CD4-positive, alpha-beta T cell treated with Interleukin-6 for 4 hours (primary cell): Measurements from ENCODE around the gene TNKS1BP1.
"Not testable (repeated sequence)": the region's sequence is repeated elsewhere in the genome, so short reads cannot be mapped to it uniquely, and the experiment has no call there.

Experiments
- DNase-seq: peaks from one replicate; pipeline ENCODE4 v3.0.0-alpha.2; 2020; ENCODE audit warnings: mixed read lengths

TNKS1BP1 gene

DNA sequence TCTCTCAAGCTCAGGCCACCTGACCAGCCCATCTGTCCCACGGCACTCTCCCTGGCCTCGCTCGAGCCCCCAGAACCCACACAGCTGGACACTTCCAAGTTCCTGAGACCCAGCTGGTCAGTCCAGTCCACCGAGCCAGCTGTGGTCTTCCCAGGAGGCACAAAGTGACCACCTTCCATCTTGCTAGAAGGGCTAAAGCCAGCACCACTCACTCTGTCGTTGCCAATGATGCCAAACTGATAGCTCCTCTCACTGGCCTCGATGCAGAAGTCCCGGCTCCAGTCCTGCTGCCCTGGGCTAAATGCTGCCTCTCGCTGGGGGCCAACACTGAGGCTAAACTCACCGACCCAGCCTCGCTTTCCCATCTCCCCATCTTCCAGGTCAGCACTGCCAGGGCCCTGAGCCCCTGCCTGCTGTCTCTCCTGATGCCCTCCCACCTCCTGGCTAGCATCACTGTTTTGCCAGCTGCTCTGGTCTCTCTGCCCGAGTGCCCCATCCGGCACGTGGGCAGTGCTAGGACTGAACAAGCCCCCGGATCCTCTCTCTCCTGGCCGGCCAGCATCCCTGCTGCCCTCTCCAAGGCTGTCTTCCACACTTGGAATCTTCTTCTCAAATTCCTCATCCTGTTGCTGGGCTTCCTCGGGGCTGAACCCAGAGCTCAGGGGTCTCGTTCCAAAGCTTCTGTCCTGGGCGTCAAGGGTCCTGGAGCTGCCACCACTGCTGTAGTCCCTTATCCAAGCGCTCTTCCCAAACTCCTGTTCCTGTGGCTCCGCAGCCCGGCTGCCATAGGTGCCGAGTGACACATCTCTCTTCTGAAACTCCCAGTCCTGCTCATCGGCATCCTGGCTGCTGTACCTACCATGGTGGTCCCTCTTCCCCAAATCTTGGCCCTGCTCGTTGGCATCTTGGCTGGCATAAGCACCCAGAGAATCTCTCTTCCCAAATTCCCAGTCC lies 15.4 kb downstream of the TNKS1BP1 start:
- DNase-seq, result no peak

DNA sequence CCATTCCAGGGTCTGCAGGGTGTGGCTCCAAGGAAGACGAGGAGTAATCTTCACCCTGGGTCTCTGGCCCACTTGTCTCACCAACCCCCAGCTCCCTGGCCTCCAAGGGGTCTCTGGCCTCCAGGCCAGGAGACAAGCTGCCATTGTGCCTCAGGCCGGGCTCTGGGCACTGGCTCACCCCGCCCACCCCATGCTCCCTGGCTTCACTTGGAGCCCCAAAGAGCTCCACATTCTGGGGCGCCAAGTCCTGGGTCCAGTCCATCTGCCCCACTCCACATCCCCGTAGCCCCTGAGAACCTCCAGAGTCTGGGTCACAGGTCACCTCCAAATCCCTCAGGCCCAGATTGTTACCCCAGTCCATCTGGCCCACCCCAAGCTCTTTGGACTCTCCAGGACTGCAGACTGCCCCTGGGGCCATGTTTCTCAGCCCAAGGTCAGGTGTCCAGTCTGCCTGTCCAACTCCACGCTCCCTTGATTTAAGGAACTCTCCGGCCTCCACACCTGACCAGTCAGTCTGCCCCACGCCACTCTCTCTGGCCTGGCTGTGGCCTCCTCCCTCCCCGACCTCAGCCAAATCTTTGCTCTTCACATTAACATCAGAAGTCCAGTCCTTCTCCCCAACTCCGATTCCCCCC lies 16.2 kb downstream of the TNKS1BP1 start:
- DNase-seq, result no peak

DNA sequence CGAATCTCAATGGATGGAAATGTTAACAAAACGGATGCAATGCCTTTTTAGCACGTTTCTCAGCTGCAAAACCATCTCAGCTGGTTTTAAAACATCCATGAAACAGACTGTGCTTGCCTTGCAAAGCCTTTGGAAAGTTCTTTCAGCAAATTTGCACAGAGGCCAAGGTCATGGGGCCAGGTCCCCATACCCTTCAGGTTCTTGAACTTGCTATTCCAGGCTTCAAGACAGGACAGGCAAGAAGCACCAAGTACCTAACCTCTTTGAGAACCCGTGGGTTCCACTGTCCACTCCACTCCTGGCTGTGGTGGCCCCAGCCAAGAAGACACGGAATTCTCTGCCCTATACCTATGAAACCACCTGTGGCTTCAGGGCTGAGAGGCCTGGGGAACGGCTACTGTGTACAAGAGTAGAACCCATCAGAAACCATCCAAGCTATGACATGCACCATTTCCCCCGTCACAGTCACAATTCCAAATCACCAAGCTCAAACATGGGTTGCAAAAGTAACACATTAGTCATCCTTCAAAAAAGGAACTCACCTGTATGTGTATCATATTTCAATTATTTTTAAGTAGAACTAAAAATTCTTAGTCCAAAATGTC lies 17.0 kb downstream of the TNKS1BP1 start:
- no peak for DNase-seq

DNA sequence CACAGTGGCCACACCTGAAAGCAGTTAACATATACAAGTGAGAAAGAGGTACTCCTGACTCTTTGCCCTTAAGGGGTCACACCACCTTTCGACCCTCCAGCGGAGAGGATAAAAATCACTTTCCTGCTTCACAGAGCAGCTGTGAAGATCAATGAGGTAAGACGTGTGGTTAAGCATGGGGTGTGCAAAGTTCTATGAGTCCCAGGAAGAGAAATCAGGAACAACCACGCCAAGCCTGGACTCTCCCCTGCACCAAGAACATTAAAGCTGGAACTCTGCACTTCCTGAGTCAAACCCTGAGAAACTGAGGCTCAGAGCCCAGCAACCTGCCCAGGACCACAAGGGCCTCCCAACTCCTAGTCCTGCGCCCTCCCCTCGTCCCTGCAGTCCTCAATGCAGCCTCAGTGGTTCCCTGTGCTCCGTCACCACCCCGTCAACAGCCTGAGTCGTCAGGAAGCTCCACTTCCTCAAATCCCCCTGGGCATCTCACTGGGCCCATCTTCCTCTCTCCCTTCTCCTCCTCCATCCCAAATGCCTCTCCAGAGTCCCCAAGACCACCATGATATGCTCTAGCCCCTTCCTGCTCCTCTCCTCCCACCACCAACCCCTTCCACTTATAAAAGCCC lies 17.7 kb downstream of the TNKS1BP1 start:
- no peak for DNase-seq

DNA sequence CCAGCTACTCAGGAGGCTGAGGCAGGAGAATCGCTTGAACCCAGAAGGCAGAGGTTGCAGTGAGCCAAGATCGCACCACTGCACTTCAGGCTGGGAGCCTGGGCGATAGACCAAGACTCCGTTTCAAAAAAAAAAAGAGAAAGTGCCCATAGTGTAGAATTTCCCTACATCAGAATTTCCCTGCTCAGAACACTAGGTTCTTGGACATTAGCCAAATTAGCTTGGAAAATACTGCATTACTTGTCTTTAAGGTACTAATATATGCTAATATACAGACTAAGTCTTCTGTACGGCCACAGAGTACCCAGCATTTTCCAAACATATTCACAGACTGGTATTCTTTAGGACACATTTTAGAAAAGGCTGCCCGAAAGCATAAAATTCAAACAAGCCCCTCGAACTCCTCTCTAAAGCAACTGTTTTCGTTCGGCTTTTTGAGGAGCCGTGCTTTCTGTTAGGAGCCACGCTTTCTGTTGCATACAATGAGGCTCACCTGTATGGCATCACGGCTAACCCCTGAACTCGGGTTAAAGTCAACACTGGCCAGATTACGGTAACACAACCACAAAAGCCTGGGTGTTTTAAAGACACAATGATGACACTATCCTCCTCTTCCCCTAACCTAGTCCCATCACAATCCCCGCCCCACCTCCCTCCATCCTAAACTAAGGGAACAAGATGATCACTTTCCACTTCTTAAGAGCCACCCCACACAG lies 18.4 kb downstream of the TNKS1BP1 start:
- DNase-seq, result no peak

DNA sequence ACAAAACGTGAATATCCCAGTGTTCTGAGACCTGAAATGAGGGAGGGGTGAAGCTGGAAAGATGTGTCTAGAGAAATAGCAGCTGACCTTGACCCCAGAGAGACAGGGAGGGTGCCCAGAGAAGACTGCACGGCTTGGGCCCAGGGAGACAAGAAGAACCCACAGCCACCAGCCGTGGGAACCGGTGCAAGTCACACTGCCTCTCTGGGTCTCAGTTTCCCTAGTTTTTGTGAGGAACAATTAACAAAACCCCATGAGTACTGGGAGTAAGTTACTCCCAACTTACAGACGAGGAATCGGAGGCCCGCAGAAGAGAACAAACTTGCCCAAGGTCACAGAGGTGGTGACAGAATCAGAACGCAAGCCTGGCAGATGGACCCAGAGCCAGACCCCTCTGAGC lies 19.2 kb downstream of the TNKS1BP1 start:
- DNase-seq, result no peak

DNA sequence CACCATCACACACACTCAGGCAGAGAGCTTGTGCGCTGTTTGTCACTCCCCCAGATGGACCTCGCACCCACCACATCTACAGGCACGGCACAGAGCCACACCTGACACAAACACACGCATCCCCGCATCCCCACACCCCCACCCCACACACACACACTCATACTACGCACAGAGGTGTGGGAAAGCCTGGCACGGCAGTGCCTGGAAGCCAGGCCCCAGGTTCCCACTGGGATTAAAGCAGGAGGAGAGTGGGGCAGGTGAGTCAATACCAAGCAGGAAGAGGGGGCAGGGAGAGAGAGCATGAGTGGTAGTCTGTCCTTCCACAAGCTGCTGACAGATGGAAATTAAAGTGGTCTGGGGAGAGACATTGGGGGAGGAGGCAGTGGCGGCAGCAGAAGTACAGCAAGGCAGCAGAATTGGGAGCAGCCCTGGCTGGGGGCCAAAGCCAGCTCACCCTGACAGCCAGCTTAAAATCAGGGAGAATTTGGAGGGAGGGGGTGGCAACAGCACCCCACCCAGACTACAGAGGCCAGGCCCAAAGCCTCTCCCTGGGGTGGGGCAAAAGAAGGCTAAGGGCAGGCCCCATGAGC lies 20.7 kb downstream of the TNKS1BP1 start:
- no peak for DNase-seq

DNA sequence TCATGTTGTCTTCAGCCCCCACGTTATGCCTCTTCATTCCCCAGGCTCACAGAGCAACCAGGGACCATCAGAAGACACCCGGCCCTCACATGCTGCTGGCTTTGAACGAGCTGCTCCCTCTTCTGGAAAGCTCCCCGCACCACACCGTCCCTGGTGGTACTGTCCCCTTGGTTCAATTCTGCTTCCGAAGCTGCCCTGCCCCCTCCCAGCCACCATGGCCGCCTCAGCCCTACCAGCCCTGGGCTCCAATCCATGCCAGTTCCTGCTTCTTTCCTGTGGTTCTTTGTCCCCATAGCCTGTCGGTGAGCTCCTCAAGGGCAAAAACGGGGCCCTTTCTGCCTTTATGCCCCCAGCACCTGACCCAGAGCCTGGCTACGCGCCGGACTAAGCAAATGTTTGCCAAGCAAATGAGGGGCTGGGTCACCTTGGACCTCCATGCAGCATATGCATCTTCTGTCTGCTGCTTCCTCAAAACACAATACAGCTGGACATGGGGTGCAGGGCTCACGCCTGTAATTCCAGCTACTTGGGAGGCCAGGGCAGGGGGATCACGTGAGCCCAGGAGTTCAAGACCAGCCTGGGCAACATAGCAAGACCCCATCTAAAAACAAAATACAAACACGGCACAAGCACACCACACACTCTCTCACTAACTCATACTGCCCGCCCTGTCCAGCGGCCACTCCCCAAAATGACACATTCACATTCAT lies 21.3 kb downstream of the TNKS1BP1 start:
- no peak for DNase-seq

DNA sequence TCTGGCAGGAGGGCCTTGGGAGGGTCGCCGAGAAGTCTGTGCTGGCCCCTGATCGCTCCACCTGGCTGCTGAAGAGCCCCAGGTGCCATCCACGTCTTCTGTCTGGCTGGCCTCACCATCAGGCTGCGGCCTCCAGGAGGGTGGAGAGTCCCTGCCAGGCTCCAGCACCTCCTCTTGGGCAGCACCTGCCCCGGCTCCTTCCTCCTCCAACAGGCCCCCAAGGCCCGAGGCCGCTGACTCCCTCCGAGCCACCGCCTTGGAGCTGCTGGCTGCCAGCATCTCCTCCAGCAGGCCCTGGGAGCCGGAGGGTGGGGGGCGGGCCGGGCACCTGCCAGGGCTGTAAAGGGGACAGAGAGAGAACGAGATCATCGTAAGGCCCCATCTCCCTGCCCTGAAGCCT lies 22.3 kb downstream of the TNKS1BP1 start:
- no peak for DNase-seq

DNA sequence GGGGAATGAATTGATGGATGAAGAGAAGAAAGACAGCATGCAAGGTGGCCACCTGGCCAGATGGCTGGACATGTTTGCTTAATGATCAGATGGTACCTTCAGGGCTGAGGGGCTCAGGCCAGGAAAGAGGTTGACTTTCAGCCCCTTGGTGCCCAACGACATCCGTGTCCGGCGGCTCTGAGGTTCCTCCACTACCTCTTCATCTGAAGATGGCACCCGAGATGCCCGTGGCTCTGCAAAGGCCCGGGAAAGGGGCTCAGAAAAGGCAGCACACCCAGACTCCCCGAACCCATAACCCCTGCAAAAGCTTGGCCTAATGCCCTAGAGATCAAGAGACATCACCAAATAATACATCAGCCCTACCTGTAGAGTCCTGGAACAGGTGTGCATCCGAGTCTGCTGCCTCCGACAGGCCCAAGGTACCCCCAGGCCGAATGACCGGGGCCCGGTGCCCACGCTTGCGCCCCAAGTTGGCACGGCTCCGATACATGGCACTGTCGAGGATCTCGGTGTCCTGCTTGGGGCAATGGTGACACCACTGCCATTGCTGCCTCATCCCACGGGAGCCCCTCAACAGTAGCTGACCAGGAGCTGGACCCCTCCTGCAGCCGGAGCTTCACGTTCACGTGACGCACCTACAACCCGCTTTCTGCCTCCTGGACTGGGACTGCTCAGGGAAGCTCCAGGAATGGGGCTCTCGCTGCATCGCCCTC lies 22.9 kb downstream of the TNKS1BP1 start:
- DNase-seq, result no peak

DNA sequence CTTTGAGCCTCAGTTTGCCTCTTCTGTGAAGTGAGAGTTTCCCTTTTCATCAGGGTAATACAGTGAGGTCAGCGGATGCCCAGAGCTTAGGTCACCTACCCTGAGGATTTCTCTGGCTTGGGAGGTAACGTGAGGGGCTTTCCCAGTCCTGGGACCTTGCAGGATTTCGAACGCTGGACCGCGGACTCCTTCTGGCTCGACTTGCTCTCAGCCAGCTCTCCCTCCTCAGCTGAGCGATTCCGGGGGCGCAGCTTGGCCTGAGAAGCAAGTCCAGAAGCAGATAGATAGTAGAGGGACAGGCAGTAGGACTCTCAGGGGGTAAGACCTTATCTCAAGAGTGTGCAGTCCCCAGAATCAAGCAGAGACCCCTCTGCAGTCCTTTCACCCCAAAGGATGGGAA lies 24.0 kb downstream of the TNKS1BP1 start:
- no peak for DNase-seq

DNA sequence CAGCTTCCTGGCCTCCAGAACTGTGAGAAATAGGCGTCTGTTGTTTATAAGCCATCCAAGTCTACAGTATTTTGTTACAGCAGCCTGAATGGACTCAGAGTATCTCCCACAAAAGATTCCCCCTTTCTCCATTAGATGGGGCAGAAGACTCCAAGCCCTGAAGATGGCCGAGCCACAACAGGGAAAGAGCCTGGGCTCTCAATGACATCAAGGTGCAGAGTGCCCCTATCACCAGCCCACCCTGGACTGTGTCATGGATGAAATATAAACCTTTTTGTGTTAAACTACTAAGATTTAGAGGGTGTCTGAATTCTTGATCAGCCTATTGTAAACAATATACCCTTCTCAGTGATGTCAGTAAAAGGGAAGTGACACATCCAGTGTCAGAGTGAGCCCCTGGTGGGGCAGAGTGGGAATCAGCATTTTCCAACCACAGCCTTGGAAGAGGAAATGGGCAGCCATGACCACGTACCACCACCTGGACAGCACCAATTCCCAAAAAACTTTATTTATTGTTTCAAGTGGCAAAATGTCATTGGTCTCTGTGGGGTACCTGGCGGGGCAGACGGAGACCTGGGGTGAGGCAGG lies 25.5 kb downstream of the TNKS1BP1 start:
- no peak for DNase-seq

DNA sequence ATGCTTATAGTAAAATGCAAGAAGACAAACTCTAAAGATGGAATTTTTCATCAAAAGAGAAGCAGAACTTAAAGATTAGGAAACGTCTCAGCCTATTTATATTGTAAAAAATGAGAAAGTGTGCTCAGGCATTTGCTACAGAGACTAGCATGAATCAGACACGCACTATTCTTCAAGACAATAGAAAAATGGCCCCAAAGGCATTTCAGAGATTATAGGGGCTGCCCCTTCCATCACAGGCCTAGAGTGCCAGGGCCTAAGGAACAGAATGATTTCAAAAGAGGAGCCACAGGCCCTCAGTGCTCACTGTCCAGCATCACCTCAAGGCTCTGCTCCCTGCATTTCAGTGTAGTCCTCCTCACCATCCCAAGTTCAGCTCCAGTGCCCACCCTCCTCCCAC lies 27.5 kb downstream of the TNKS1BP1 start:
- no peak for DNase-seq

DNA sequence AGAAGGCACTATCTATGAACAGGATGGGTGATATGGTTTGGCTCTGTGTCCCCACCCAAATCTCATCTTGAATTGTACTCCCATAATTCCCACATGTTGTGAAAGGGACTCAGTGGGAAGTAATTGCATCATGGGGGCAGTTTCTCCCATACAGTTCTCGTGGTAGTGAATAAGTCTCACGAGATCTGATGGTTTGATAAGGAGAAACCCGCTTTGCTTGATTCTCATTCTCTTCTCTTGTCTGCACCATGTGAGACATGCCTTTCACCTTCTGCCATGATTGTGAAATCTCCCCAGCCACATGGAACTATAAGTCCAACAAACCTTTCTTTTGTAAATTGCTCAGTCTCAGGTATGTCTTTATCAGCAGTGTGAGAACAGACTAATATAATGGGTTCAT lies 28.5 kb downstream of the TNKS1BP1 start:
- not testable (repeated sequence) for DNase-seq

DNA sequence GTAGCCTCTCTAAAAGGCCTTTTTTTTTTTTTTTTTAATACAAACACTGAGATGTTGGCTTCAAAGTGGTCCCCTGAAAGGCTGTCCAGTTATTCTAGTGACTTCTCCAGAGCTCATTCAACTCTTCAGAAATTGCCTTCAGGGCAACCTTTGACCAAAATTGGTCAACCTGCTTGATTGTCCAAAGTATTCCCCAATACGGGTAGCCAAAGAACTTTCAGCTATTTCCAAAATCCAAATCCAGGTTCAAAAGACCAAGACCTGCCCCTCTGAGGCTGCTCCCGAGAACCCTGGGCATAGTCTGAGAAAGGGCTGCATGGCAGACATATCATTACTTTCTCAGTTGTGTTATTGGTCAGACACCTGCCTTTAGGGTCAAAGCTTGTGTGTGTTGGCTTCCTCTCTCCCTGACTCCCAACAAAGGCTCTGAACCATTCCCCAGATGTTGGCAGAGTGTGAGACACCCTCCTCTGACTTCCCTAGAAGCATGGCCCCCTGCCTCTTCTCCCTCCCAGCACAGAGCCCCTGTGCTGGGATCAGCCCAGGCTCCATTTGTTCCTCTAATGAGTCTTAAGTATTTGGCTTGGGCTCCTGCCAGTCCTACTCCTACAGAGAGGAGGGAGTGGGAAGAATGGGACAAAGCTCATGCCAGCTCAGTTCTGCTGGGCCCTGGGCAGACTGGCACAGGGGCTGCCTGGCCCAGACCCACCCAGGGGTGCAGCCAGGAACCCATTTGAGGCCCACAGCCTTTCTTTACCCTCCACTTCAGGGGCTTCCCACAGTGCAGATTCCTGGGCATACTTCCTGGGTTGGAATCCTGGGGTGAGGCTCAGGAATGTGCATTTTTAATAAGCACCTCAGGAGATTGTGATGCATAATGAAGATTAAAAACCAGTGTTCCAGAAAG lies 30.3 kb downstream of the TNKS1BP1 start:
- DNase-seq, result no peak

DNA sequence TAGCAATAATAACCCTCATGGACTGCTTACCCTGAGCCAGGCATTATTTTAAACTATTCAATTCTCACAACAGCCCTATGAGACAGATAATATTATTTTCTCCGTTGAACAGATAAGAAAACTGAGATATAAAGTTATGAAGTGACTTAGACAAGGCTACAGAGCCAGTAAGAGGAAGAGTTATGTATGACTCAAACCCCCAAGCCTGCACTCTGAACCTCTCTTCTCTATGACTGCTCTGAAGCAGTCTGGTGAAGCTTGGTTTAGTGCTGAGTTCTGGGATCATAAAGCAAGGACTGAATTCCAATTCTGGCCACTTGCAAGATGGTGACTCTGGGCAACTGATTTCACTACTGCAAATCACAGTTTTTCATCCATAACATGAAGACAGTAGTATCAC lies 34.5 kb downstream of the TNKS1BP1 start:
- no peak for DNase-seq

DNA sequence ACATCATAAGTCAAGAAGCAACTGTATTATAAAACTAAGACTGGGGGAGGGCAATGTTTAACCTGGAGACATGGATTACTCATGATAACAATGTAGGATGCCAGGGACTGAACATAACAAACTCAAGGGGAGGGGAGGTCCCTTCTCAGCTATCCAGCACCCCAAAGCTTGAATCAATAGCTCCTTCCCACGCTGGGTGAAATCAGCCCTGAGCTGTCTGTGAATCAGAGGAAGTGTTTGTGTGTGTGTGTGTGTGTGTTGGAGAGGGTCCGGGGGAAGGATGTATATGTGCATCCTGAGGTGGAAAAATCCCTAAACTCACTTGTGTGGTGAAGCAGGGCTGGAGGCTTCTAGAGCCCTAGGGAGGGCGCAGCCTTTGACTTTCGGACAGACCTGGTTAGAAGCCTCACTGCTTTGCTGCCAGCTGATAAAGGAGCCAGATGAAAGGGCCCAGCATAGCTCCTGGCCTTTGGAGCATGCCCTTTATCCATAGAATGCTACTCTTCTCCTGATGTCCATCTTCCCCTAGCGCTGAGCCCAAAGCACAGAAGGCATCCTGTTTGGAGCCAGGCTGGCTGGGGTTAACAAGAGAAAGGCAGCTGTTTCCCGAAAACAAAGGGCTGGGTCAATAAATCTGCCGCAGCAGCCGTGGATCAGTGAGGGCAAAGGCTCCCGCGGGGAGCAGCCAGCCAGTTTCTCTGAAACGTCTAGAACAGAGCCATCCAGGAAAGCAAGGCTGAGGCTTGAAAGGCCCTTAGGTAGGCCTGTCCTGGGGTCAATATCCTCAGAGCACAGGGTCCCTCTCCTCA lies 35.8 kb downstream of the TNKS1BP1 start:
- no peak for DNase-seq

DNA sequence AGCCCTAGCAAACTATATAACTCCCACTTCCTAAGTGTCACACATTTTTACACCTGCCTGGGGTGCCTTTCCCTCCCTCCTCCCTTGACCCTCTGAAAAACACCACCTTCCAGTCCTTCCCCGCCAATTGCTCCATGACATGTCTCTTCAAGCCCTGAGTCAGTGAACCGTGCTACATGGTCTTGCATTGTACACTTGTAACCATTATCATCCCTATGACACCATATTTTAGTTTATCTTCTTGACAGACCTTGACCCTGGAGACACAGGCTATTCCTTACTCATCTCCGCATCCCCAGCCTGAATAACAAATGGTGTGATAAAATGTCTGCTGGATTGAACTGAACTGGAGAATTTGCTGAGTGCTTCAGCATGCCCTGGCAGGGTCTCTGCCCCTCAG lies 36.9 kb downstream of the TNKS1BP1 start:
- DNase-seq, result no peak
